Mesendoderm (in vitro differentiated cells): ENCODE results near the gene ZNF664.

ENCODE experiments used
- DNase-seq: peaks from one replicate; pipeline ENCODE4 v3.0.0; 2013
- H2AK5ac ChIP-seq: 2 replicates; pipeline ENCODE4 v1.6.1; 2013; ENCODE audit warnings: low read length, inconsistent platforms
- H2BK120ac ChIP-seq: 2 replicates; pipeline ENCODE4 v1.6.1; 2013; ENCODE audit warnings: low read depth, mild to moderate bottlenecking, low read length, moderate library complexity, mixed read lengths
- H2BK15ac ChIP-seq: replicated peaks from 2 replicates; pipeline ENCODE4 v1.6.1; 2013; ENCODE audit warnings: low read depth, mild to moderate bottlenecking, moderate library complexity
- H2BK5ac ChIP-seq: 2 replicates; pipeline ENCODE4 v1.6.1; 2013; ENCODE audit warnings: low read length, inconsistent platforms
- H3K18ac ChIP-seq: 2 replicates; pipeline ENCODE4 v1.6.1; 2013; ENCODE audit warnings: mild to moderate bottlenecking, low read length, mixed read lengths
- H3K23ac ChIP-seq: one replicate; pipeline ENCODE4 v1.6.1; 2013; ENCODE audit warnings: low read length
- H3K27ac ChIP-seq: 2 replicates; pipeline ENCODE4 v1.5.1; 2013; ENCODE audit warnings: low read depth, mild to moderate bottlenecking, inconsistent platforms, low read length, moderate library complexity
- H3K27me3 ChIP-seq: 2 replicates; pipeline ENCODE4 v1.6.1; 2013; ENCODE audit warnings: low read length, control low read depth, mild to moderate bottlenecking, inconsistent platforms; ENCODE audit not compliant: insufficient read depth, poor library complexity
- H3K36me3 ChIP-seq: 2 replicates; pipeline ENCODE4 v1.6.1; 2013; ENCODE audit warnings: low read length, inconsistent platforms; ENCODE audit not compliant: control insufficient read depth, insufficient read depth
- H3K4ac ChIP-seq: one replicate; pipeline ENCODE4 v1.6.1; 2013; ENCODE audit warnings: low read depth, mild to moderate bottlenecking, low read length, moderate library complexity
- H3K4me1 ChIP-seq: 2 replicates; pipeline ENCODE4 v1.6.1; 2013; ENCODE audit warnings: low read depth, low read length, inconsistent platforms; ENCODE audit not compliant: control insufficient read depth
- H3K4me2 ChIP-seq: 2 replicates; pipeline ENCODE4 v1.6.1; 2013; ENCODE audit warnings: low read length
- H3K4me3 ChIP-seq: 2 replicates; pipeline ENCODE4 v1.5.1; 2013; ENCODE audit warnings: mild to moderate bottlenecking, low read length
- H3K56ac ChIP-seq: one replicate; pipeline ENCODE4 v1.6.1; 2013; ENCODE audit warnings: low read length
- H3K79me1 ChIP-seq: 2 replicates; pipeline ENCODE4 v1.6.1; 2013; ENCODE audit warnings: low read length, inconsistent platforms
- H3K79me2 ChIP-seq: 2 replicates; pipeline ENCODE4 v1.6.1; 2013; ENCODE audit warnings: mild to moderate bottlenecking, low read length; ENCODE audit not compliant: control insufficient read depth, insufficient read depth
- H3K9ac ChIP-seq: 2 replicates; pipeline ENCODE4 v1.6.1; 2013; ENCODE audit warnings: low read length, inconsistent platforms
- H4K5ac ChIP-seq: one replicate; pipeline ENCODE4 v1.6.1; 2013; ENCODE audit warnings: low read length
- H4K8ac ChIP-seq: one replicate; pipeline ENCODE4 v1.6.1; 2013; ENCODE audit warnings: low read depth, mild to moderate bottlenecking, control low read depth, low read length, moderate library complexity
- WGBS: extraction: QIAGEN DNeasy Blood & Tissue Kit; methylation state at CpG from one replicate; pipeline ENCODE4 v1.1.7; 2013; ENCODE audit warnings: low lambda C conversion rate, missing lambda C conversion rate; ENCODE audit not compliant: insufficient coverage; ENCODE audit errors: extremely low coverage; 5-methylcytosine and 5-hydroxymethylcytosine counted together

The ZNF664 gene

GRCh38 chr12:123995023-123995748 is 22.2 kb downstream of the ZNF664 start:
- H3K4me1 ChIP-seq = peaks cover 29% of the 10 kb centered on the region
- H2BK120ac ChIP-seq = no peak overlapping the region
- WGBS = no CpG with 5 or more reads among the region's 7 CpGs
- peak; percentile 69 for DNase-seq
- H3K4ac ChIP-seq = no peak overlapping the region
- H3K79me1 ChIP-seq = peaks cover 22% of the 10 kb centered on the region
- peak overlapping the region; percentile 76 for H2BK5ac ChIP-seq
- peak overlapping the region; percentile 75 for H3K27ac ChIP-seq
- no peak overlapping the region for H3K4me2 ChIP-seq
- no peaks in the 10 kb centered on the region for H3K36me3 ChIP-seq
- peak overlapping the region; percentile 44 for H3K56ac ChIP-seq
- H3K18ac ChIP-seq = no peak overlapping the region
- no peaks in the 10 kb centered on the region for H3K27me3 ChIP-seq
- no peak overlapping the region for H4K5ac ChIP-seq
- H3K23ac ChIP-seq = no peak overlapping the region
- H3K79me2 ChIP-seq = peaks cover 4% of the 10 kb centered on the region
- H4K8ac ChIP-seq = no peak overlapping the region
- H3K9ac ChIP-seq = peak overlapping the region; percentile 16
- no peak overlapping the region for H2AK5ac ChIP-seq
- H3K4me3 ChIP-seq = no peak overlapping the region
- no peak overlapping the region for H2BK15ac ChIP-seq

DNA sequence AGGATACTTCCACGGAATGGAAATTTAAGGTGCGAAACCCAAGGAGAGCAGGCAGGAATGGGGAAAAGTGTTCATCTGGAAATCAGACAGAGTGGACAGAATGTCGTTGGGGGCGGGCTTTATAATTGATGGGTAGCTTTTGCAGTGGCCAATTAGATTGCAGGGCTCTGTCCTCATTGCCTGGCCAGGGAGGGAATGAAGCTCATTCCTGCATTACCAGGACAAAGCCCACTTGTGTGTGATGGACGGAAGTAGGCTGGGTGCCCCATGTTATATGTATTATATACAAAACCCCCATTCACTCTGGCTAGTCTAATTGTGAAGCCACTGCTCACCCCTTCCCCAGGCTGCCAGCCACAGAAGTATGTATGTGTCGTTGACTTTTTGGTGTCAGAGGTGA is 23.6 kb downstream of the ZNF664 start:
- Histone ChIP-seq H2BK5ac (no peak overlapping the region), H3K23ac (no peak overlapping the region), H3K79me1 (peaks cover 23% of the 10 kb centered on the region), H3K79me2 (peaks cover 4% of the 10 kb centered on the region), H3K4me3 (no peak overlapping the region), H2BK120ac (no peak overlapping the region), H3K4me1 (peaks cover 24% of the 10 kb centered on the region), H2BK15ac (no peak overlapping the region), H3K4me2 (no peak overlapping the region), H3K27me3 (no peaks in the 10 kb centered on the region), H2AK5ac (no peak overlapping the region), H3K56ac (peak overlapping the region; percentile 18), H3K36me3 (no peaks in the 10 kb centered on the region), H3K18ac (no peak overlapping the region), H4K8ac (no peak overlapping the region), H3K4ac (no peak overlapping the region), H4K5ac (no peak overlapping the region), H3K9ac (no peak overlapping the region), H3K27ac (no peak overlapping the region)
- WGBS = no CpG with 5 or more reads among the region's 6 CpGs
- DNase-seq = no peak

GRCh38 chr12:123997033-123997822 is 24.2 kb downstream of the ZNF664 start:
- Histone ChIP-seq H3K79me1 (peaks cover 23% of the 10 kb centered on the region), H3K4ac (no peak overlapping the region), H2BK5ac (no peak overlapping the region), H3K79me2 (peaks cover 4% of the 10 kb centered on the region), H3K4me1 (peaks cover 24% of the 10 kb centered on the region), H3K27me3 (no peaks in the 10 kb centered on the region), H4K5ac (no peak overlapping the region), H3K56ac (peak overlapping the region; percentile 35), H3K27ac (no peak overlapping the region), H2BK15ac (no peak overlapping the region), H3K9ac (no peak overlapping the region), H3K4me3 (no peak overlapping the region), H3K4me2 (no peak overlapping the region), H2BK120ac (no peak overlapping the region), H3K18ac (no peak overlapping the region), H3K36me3 (no peaks in the 10 kb centered on the region), H4K8ac (no peak overlapping the region), H2AK5ac (no peak overlapping the region), H3K23ac (no peak overlapping the region)
- no CpG with 5 or more reads among the region's 6 CpGs for WGBS
- DNase-seq = no peak

DNA sequence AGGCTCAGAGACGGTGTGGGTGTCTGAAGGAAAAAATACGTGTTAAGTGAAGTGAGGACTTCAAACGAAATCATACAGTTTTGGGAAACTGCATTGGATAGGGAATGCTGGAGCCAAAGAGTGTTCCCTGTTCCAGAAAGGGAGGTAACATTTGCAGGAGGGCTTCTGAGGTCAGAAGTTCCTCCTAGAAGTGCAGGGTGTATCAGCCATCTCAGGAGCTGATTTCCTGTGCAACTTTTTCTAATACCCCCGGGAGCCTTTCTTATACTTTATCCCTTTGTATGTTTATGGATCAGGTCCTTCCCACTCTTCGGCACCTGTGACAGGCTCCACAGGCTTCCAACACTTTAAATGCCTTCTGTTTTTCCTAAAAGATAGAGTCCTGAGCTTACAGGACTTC is 24.9 kb downstream of the ZNF664 start:
- H2AK5ac ChIP-seq = no peak overlapping the region
- H3K56ac ChIP-seq = no peak overlapping the region
- no peak overlapping the region for H3K18ac ChIP-seq
- H3K79me2 ChIP-seq = peaks cover 4% of the 10 kb centered on the region
- H4K8ac ChIP-seq = no peak overlapping the region
- H3K27ac ChIP-seq = no peak overlapping the region
- peaks cover 24% of the 10 kb centered on the region for H3K4me1 ChIP-seq
- H2BK15ac ChIP-seq = no peak overlapping the region
- H2BK120ac ChIP-seq = no peak overlapping the region
- no peak overlapping the region for H4K5ac ChIP-seq
- H3K4ac ChIP-seq = no peak overlapping the region
- peaks cover 26% of the 10 kb centered on the region for H3K79me1 ChIP-seq
- H3K23ac ChIP-seq = no peak overlapping the region
- WGBS = no CpG with 5 or more reads among the region's 5 CpGs
- no peaks in the 10 kb centered on the region for H3K27me3 ChIP-seq
- H3K4me2 ChIP-seq = no peak overlapping the region
- H2BK5ac ChIP-seq = no peak overlapping the region
- H3K9ac ChIP-seq = no peak overlapping the region
- DNase-seq = no peak
- no peak overlapping the region for H3K4me3 ChIP-seq
- no peaks in the 10 kb centered on the region for H3K36me3 ChIP-seq

DNA sequence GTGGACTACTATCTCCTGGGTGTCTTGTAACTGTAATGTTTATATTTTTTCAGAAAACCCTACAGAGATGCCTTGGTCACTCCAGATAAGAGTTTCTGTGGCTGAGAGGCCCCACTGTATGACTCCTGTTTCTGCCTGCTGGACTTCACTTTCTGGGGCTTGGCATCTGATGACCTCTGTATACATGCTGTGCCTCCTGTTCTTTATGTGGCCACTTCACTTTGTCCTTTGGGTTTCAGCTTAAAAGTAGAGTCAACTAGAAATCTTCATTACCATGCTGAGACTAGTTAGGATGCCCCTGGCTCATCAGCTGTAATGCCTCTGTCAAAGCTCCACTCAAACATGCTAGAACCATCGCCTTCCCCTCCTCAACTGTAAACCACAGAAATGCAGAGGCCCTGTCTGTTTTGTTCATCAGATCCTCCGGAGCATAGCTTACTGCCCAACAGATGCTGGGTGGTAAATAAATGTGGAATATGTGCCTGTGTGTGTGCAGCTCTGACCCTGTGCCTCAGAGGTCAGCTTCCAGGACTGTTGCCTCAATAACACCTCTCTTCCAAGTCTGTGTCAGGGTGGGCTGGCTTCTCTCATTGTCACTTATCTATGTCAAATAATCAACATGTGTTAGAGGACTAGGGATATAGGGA is 25.5 kb downstream of the ZNF664 start:
- H2AK5ac ChIP-seq = no peak overlapping the region
- H3K4ac ChIP-seq = no peak overlapping the region
- H3K56ac ChIP-seq = peak overlapping the region; percentile 22
- no peak overlapping the region for H2BK120ac ChIP-seq
- peaks cover 4% of the 10 kb centered on the region for H3K79me2 ChIP-seq
- H3K36me3 ChIP-seq = no peaks in the 10 kb centered on the region
- H3K9ac ChIP-seq = no peak overlapping the region
- no peak overlapping the region for H3K27ac ChIP-seq
- peak overlapping the region; percentile 6 for H3K23ac ChIP-seq
- H3K79me1 ChIP-seq = peaks cover 26% of the 10 kb centered on the region
- H2BK15ac ChIP-seq = no peak overlapping the region
- H2BK5ac ChIP-seq = no peak overlapping the region
- peaks cover 23% of the 10 kb centered on the region for H3K4me1 ChIP-seq
- WGBS = no CpG with 5 or more reads among the region's 2 CpGs
- H3K18ac ChIP-seq = no peak overlapping the region
- no peak overlapping the region for H3K4me2 ChIP-seq
- no peak overlapping the region for H3K4me3 ChIP-seq
- no peak overlapping the region for H4K8ac ChIP-seq
- DNase-seq = no peak
- H3K27me3 ChIP-seq = no peaks in the 10 kb centered on the region
- H4K5ac ChIP-seq = no peak overlapping the region
